ENCODE measurements around the gene DPM1.

Gene DPM1

GRCh38 chr20:50929299-50930138 lies 28.8 kb downstream of the DPM1 start:
- Histone ChIP-seq H3K27ac (ENCODE audit: low read depth, low read length, severe bottlenecking) (peak overlapping the region; percentile 74), H3K36me3 (ENCODE audit: control insufficient read depth, insufficient read depth, low read length) (peaks cover 49% of the 10 kb centered on the region)

GRCh38 chr20:50928469-50928868 lies 29.9 kb downstream of the DPM1 start:
- peaks cover 57% of the 10 kb centered on the region for H3K36me3 ChIP-seq (ENCODE audit: control insufficient read depth, insufficient read depth, low read length)
- 60 to 87% methylated on average over 1 to 3 of the region's 5 CpGs for WGBS, 2 experiments (ENCODE audit: insufficient coverage in 2 of 2)
- no peak overlapping the region for H3K27ac ChIP-seq (ENCODE audit: low read depth, low read length, severe bottlenecking)
- peaks cover 4% of the 10 kb centered on the region for H3K4me1 ChIP-seq (ENCODE audit: control insufficient read depth, insufficient read depth, low read length, poor library complexity, severe bottlenecking)
- H3K9me3 ChIP-seq (ENCODE audit: control insufficient read depth, low read length) = no peaks in the 10 kb centered on the region
- H3K4me3 ChIP-seq (ENCODE audit: extremely low read depth, insufficient read depth, low read length, poor library complexity, severe bottlenecking) = peak overlapping the region; percentile 71

More at GRCh38 chr20:50929299-50930138, 28.8 kb downstream of the DPM1 start:
- no peaks in the 10 kb centered on the region for H3K9me3 ChIP-seq (ENCODE audit: control insufficient read depth, low read length)
- WGBS, 2 experiments (ENCODE audit: insufficient coverage in 2 of 2) = 16 to 20% methylated on average over 6 to 11 of the region's 13 CpGs
- peak overlapping the region; percentile 71 for H3K4me3 ChIP-seq (ENCODE audit: extremely low read depth, insufficient read depth, low read length, poor library complexity, severe bottlenecking)
- H3K4me1 ChIP-seq (ENCODE audit: control insufficient read depth, insufficient read depth, low read length, poor library complexity, severe bottlenecking) = peaks cover 4% of the 10 kb centered on the region

- peaks cover 4% of the 10 kb centered on the region for H3K4me1 ChIP-seq (ENCODE audit: control insufficient read depth, insufficient read depth, low read length, poor library complexity, severe bottlenecking)
- no CpG with 5 or more reads among the region's 1 CpG for WGBS, 2 experiments (ENCODE audit: insufficient coverage in 2 of 2)
- H3K36me3 ChIP-seq (ENCODE audit: control insufficient read depth, insufficient read depth, low read length) = peaks cover 68% of the 10 kb centered on the region
- H3K27ac ChIP-seq (ENCODE audit: low read depth, low read length, severe bottlenecking) = no peak overlapping the region
- no peak overlapping the region for H3K4me3 ChIP-seq (ENCODE audit: extremely low read depth, insufficient read depth, low read length, poor library complexity, severe bottlenecking)
- H3K9me3 ChIP-seq (ENCODE audit: control insufficient read depth, low read length) = no peaks in the 10 kb centered on the region
These were observed 31.8 kb downstream of the DPM1 start for GRCh38 chr20:50926530-50926929.

GRCh38 chr20:50924261-50924920 lies 33.9 kb downstream of the DPM1 start:
- no peak overlapping the region for H3K27ac ChIP-seq (ENCODE audit: low read depth, low read length, severe bottlenecking)
- peaks cover 4% of the 10 kb centered on the region for H3K4me1 ChIP-seq (ENCODE audit: control insufficient read depth, insufficient read depth, low read length, poor library complexity, severe bottlenecking)
- H3K36me3 ChIP-seq (ENCODE audit: control insufficient read depth, insufficient read depth, low read length) = peaks cover 84% of the 10 kb centered on the region
- 80 to 100% methylated on average over 1 of the region's 2 CpGs for WGBS, 2 experiments (ENCODE audit: insufficient coverage in 2 of 2)
- H3K4me3 ChIP-seq (ENCODE audit: extremely low read depth, insufficient read depth, low read length, poor library complexity, severe bottlenecking) = no peak overlapping the region
- H3K9me3 ChIP-seq (ENCODE audit: control insufficient read depth, low read length) = no peaks in the 10 kb centered on the region

GRCh38 chr20:50921803-50922501 lies 36.4 kb downstream of the DPM1 start:
- no peaks in the 10 kb centered on the region for H3K4me1 ChIP-seq (ENCODE audit: control insufficient read depth, insufficient read depth, low read length, poor library complexity, severe bottlenecking)
- H3K9me3 ChIP-seq (ENCODE audit: control insufficient read depth, low read length) = no peaks in the 10 kb centered on the region
- peaks cover 68% of the 10 kb centered on the region for H3K36me3 ChIP-seq (ENCODE audit: control insufficient read depth, insufficient read depth, low read length)
- no peak overlapping the region for H3K27ac ChIP-seq (ENCODE audit: low read depth, low read length, severe bottlenecking)
- WGBS, 2 experiments (ENCODE audit: insufficient coverage in 2 of 2) = 86 to 96% methylated on average over 3 to 5 of the region's 8 CpGs
- no peak overlapping the region for H3K4me3 ChIP-seq (ENCODE audit: extremely low read depth, insufficient read depth, low read length, poor library complexity, severe bottlenecking)

- Histone ChIP-seq H3K4me3 (ENCODE audit: extremely low read depth, insufficient read depth, low read length, poor library complexity, severe bottlenecking) (no peak overlapping the region), H3K9me3 (ENCODE audit: control insufficient read depth, low read length) (no peaks in the 10 kb centered on the region), H3K27ac (ENCODE audit: low read depth, low read length, severe bottlenecking) (no peak overlapping the region), H3K4me1 (ENCODE audit: control insufficient read depth, insufficient read depth, low read length, poor library complexity, severe bottlenecking) (peaks cover 7% of the 10 kb centered on the region), H3K36me3 (ENCODE audit: control insufficient read depth, insufficient read depth, low read length) (peaks cover 72% of the 10 kb centered on the region)
These were observed 37.3 kb downstream of the DPM1 start for GRCh38 chr20:50920997-50921396.

GRCh38 chr20:50919567-50919966 lies 38.8 kb downstream of the DPM1 start:
- Histone ChIP-seq H3K4me3 (ENCODE audit: extremely low read depth, insufficient read depth, low read length, poor library complexity, severe bottlenecking) (no peak overlapping the region), H3K27ac (ENCODE audit: low read depth, low read length, severe bottlenecking) (no peak overlapping the region), H3K4me1 (ENCODE audit: control insufficient read depth, insufficient read depth, low read length, poor library complexity, severe bottlenecking) (peaks cover 19% of the 10 kb centered on the region), H3K36me3 (ENCODE audit: control insufficient read depth, insufficient read depth, low read length) (peaks cover 66% of the 10 kb centered on the region), H3K9me3 (ENCODE audit: control insufficient read depth, low read length) (no peaks in the 10 kb centered on the region)
- WGBS, 2 experiments (ENCODE audit: insufficient coverage in 2 of 2) = 97% methylated on average over 5 to 6 of the region's 6 CpGs

- Histone ChIP-seq H3K4me3 (ENCODE audit: extremely low read depth, insufficient read depth, low read length, poor library complexity, severe bottlenecking) (no peak overlapping the region), H3K36me3 (ENCODE audit: control insufficient read depth, insufficient read depth, low read length) (peaks cover 64% of the 10 kb centered on the region), H3K27ac (ENCODE audit: low read depth, low read length, severe bottlenecking) (no peak overlapping the region), H3K9me3 (ENCODE audit: control insufficient read depth, low read length) (no peaks in the 10 kb centered on the region), H3K4me1 (ENCODE audit: control insufficient read depth, insufficient read depth, low read length, poor library complexity, severe bottlenecking) (peaks cover 31% of the 10 kb centered on the region)
- 84 to 100% methylated on average over 1 to 3 of the region's 3 CpGs for WGBS, 2 experiments (ENCODE audit: insufficient coverage in 2 of 2)
These were observed 39.9 kb downstream of the DPM1 start for GRCh38 chr20:50918403-50918802.

GRCh38 chr20:50916934-50917333 lies 41.4 kb downstream of the DPM1 start:
- H3K4me3 ChIP-seq (ENCODE audit: extremely low read depth, insufficient read depth, low read length, poor library complexity, severe bottlenecking) = no peak overlapping the region
- no peaks in the 10 kb centered on the region for H3K9me3 ChIP-seq (ENCODE audit: control insufficient read depth, low read length)
- peaks cover 32% of the 10 kb centered on the region for H3K4me1 ChIP-seq (ENCODE audit: control insufficient read depth, insufficient read depth, low read length, poor library complexity, severe bottlenecking)
- H3K27ac ChIP-seq (ENCODE audit: low read depth, low read length, severe bottlenecking) = no peak overlapping the region
- WGBS, 2 experiments (ENCODE audit: insufficient coverage in 2 of 2) = 94 to 100% methylated on average over 2 to 3 of the region's 3 CpGs
- peaks cover 66% of the 10 kb centered on the region for H3K36me3 ChIP-seq (ENCODE audit: control insufficient read depth, insufficient read depth, low read length)

- Histone ChIP-seq H3K36me3 (ENCODE audit: control insufficient read depth, insufficient read depth, low read length) (peaks cover 66% of the 10 kb centered on the region), H3K27ac (ENCODE audit: low read depth, low read length, severe bottlenecking) (no peak overlapping the region), H3K4me3 (ENCODE audit: extremely low read depth, insufficient read depth, low read length, poor library complexity, severe bottlenecking) (no peak overlapping the region), H3K9me3 (ENCODE audit: control insufficient read depth, low read length) (no peaks in the 10 kb centered on the region), H3K4me1 (ENCODE audit: control insufficient read depth, insufficient read depth, low read length, poor library complexity, severe bottlenecking) (peaks cover 38% of the 10 kb centered on the region)
- WGBS, 2 experiments (ENCODE audit: insufficient coverage in 2 of 2) = 93 to 95% methylated on average over 3 of the region's 5 CpGs
These were observed 42.1 kb downstream of the DPM1 start for GRCh38 chr20:50916257-50916656.

All from mesodermal cell (in vitro differentiated cells).